Spleen (tissue), 7 donors: ENCODE results near the gene C2orf72.

Source experiments
- CTCF ChIP-seq, 11 experiments: fragments of 200-600 bp in 7 of 11; fragments of 450-650 bp in 4 of 11; sonication (generic) in 4 of 11; IDR thresholded peaks in 8 of 11; conservative IDR thresholded peaks in 3 of 11; 1 replicate in 7 of 11; 2 replicates in 4 of 11; pipeline versions ENCODE4 v1.4.0 to v1.8.0; 2016 to 2021; ENCODE audit warnings: antibody characterized with exemption in 11 of 11, inconsistent platforms in 4 of 11, mild to moderate bottlenecking in 1 of 11
- POLR2A ChIP-seq, 3 donors: fragments of 450-650 bp; IDR thresholded peaks; one replicate each; pipeline ENCODE4 v1.5.1; 2017; ENCODE audit warnings: antibody characterized with exemption in 3 of 3, mild to moderate bottlenecking in 1 of 3
- POLR2AphosphoS5 ChIP-seq, 3 donors: sonication (generic); formaldehyde crosslinking; IDR thresholded peaks; one replicate each; pipeline ENCODE4 v1.5.1; 2017; ENCODE audit warnings: antibody characterized with exemption in 3 of 3
- donor health status: DM: no; HTN: no; CAD: no; lungs with moderate emphysema.
- donor health status: DM: no; HTN: no; CAD: no.
- donor health status: DM: no; HTN: no; CAD: no.

- TF ChIP-seq CTCF (IDR thresholded peaks at IDR 0.05 in 8 of 11, conservative IDR thresholded peaks at IDR 0.05 in 3 of 11) (no peak), POLR2AphosphoS5 (IDR thresholded peaks at IDR 0.05) (no peak), POLR2A (IDR thresholded peaks at IDR 0.05) (no peak)
Measured at GRCh38 chr2:231000211-231000904, 37.0 kb upstream of the C2orf72 start.
